Thyroid gland (tissue), 4 donors: ENCODE measurements around the gene ENTPD8.

Experiments used
- POLR2A ChIP-seq, 2 donors: fragments of 450-650 bp; IDR thresholded peaks; one replicate each; pipeline ENCODE4 v1.6.1; 2017; ENCODE audit warnings: antibody characterized with exemption in 2 of 2, mild to moderate bottlenecking in 2 of 2, moderate library complexity in 1 of 2
- TF ChIP-seq, protein P1 (sequence below), 6 experiments: fragments of 200-600 bp in 3 of 6; fragments of 450-650 bp in 3 of 6; sonication (generic) in 3 of 6; IDR thresholded peaks; one replicate each; pipeline ENCODE4 v1.5.1; 2016 to 2019; ENCODE audit warnings: antibody characterized with exemption in 6 of 6, mild to moderate bottlenecking in 2 of 6, inconsistent platforms in 1 of 6, moderate library complexity in 1 of 6

DNA sequence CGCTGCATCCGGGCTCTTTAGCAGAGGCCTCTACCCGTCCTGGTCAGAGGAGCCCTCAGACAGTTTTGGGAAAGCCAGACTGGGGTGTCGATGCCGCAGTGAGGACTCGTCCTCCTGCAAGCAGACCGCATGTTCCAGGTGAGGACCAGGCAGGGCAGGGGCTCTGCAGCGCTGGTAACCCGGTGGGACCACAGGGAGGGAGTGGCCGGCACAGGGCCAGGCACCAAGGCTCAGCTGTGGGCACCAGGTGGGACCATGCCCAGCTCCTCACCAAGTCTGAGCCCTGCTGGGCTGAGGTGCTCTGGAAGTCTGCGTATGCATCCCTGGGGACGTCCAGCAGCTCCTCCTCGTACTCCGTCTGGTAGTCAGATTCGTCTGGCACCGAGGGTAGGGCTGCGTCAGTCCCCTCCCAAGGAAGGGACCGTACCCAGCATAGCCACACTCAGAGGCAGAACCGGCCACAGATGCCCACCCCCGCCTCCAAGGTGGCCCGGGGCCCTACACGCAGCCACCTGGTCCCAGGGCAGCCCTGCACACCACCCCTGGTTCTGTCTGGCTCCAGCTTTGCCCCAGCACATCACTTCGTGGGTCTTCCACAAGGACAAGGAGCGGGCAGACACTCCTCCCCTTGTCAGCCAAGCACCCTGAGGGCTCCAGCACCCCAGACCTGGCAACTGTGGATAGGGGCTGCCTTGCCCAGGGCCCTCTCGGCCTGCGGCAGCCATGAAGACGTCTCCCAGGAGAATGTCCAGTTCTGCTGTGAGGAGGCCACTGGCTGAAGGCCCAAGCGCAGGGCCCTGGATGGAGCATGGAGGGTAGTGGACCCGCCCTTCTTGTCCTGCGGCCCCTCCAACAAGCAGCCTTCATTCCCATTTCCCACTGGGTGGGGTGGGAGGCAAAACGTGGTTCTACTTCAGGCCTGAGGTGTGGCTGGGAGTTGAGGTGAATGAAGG is 19.5 kb upstream of the ENTPD8 start:
- TF ChIP-seq, protein P1, sequence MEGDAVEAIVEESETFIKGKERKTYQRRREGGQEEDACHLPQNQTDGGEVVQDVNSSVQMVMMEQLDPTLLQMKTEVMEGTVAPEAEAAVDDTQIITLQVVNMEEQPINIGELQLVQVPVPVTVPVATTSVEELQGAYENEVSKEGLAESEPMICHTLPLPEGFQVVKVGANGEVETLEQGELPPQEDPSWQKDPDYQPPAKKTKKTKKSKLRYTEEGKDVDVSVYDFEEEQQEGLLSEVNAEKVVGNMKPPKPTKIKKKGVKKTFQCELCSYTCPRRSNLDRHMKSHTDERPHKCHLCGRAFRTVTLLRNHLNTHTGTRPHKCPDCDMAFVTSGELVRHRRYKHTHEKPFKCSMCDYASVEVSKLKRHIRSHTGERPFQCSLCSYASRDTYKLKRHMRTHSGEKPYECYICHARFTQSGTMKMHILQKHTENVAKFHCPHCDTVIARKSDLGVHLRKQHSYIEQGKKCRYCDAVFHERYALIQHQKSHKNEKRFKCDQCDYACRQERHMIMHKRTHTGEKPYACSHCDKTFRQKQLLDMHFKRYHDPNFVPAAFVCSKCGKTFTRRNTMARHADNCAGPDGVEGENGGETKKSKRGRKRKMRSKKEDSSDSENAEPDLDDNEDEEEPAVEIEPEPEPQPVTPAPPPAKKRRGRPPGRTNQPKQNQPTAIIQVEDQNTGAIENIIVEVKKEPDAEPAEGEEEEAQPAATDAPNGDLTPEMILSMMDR (IDR thresholded peaks at IDR 0.05), result no peak
- TF ChIP-seq POLR2A (IDR thresholded peaks at IDR 0.05), result no peak
